Measurements from ENCODE around the gene SGCD.

DNA sequence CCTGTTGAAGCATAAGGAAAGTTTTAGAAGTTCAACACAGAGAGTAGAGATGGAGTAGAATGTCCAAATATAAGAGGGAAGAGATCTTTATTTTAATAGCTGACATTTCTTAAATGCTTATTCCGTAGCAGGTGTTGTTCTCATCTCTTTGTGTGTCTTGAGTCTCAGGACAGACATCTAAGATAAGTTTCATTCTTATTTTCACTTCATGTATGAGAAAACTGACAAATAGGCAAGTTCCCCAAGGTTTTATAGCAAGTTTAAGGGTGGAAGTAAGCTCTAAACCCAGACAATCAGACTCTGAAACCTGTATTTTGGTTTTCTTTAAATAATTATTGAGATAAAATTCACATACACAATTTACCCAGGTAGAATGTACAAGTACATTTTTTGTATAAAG is 294.8 kb downstream of the SGCD start:
- TF ChIP-seq L3MBTL2 (conservative IDR thresholded peaks at IDR 0.05) (no peak), ARNT (IDR thresholded peaks at IDR 0.05) (no peak), NFRKB (IDR thresholded peaks at IDR 0.05) (no peak), ELF4 (IDR thresholded peaks at IDR 0.05) (no peak), HDGF (IDR thresholded peaks at IDR 0.05; ENCODE audit: borderline replicate concordance) (no peak), FOXM1 (IDR thresholded peaks at IDR 0.05; ENCODE audit: borderline replicate concordance) (no peak), TARDBP (IDR thresholded peaks at IDR 0.05) (no peak), SP1 (IDR thresholded peaks at IDR 0.05) (no peak), FOXA1 (IDR thresholded peaks at IDR 0.05) (no peak), BHLHE40 (IDR thresholded peaks at IDR 0.05; ENCODE audit: borderline replicate concordance) (no peak), ZNF384 (IDR thresholded peaks at IDR 0.05) (no peak), FOXK2 (IDR thresholded peaks at IDR 0.05) (no peak)
- TF ChIP-seq, protein P1, sequence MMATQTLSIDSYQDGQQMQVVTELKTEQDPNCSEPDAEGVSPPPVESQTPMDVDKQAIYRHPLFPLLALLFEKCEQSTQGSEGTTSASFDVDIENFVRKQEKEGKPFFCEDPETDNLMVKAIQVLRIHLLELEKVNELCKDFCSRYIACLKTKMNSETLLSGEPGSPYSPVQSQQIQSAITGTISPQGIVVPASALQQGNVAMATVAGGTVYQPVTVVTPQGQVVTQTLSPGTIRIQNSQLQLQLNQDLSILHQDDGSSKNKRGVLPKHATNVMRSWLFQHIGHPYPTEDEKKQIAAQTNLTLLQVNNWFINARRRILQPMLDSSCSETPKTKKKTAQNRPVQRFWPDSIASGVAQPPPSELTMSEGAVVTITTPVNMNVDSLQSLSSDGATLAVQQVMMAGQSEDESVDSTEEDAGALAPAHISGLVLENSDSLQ (IDR thresholded peaks at IDR 0.05), result no peak

Data from HEK293T (cell line).